SK-N-SH treated with all-trans-retinoic acid at 6 μM for 48 hours (cell line): Measurements from ENCODE around the gene RNU2-63P.

ENCODE experiments used
- ATAC-seq: fragments of 200-7000 bp; cut with Tn5 transposase; 3 replicates; pipeline ENCODE4 v1.9.1; 2020; ENCODE audit warnings: mild to moderate bottlenecking, moderate library complexity
- ARNTL ChIP-seq: fragments of 450-650 bp; formaldehyde crosslinking; IDR thresholded peaks from 2 replicates; pipeline ENCODE4 v1.5.0; 2020; ENCODE audit warnings: low read depth, mild to moderate bottlenecking, moderate library complexity, borderline replicate concordance
- BACH2 ChIP-seq: fragments of 250-450 bp; sonication (Bioruptor Pico); IDR thresholded peaks from 2 replicates; pipeline ENCODE4 v1.9.0; 2021; ENCODE audit warnings: mild to moderate bottlenecking, borderline replicate concordance
- CREB5 ChIP-seq: fragments of 250-450 bp; sonication (Bioruptor Pico); IDR thresholded peaks from 2 replicates; pipeline ENCODE4 v1.5.1; 2020; ENCODE audit warnings: low read depth, mild to moderate bottlenecking, moderate library complexity
- CSDC2 ChIP-seq: fragments of 250-450 bp; sonication (Bioruptor Pico); IDR thresholded peaks from 2 replicates; pipeline ENCODE4 v1.5.0; 2020; ENCODE audit warnings: mild to moderate bottlenecking, moderate library complexity
- CSRNP3 ChIP-seq: fragments of 250-450 bp; sonication (Bioruptor Pico); IDR thresholded peaks from 2 replicates; pipeline ENCODE4 v1.5.1; 2021; ENCODE audit warnings: mild to moderate bottlenecking, moderate library complexity
- ESRRG ChIP-seq: fragments of 250-450 bp; sonication (Bioruptor Pico); IDR thresholded peaks from 2 replicates; pipeline ENCODE4 v1.6.1; 2021; ENCODE audit warnings: mild to moderate bottlenecking
- GLIS3 ChIP-seq: fragments of 250-450 bp; sonication (Bioruptor Pico); IDR thresholded peaks from 2 replicates; pipeline ENCODE4 v1.5.0; 2020; ENCODE audit warnings: mild to moderate bottlenecking, moderate library complexity
- ISL1 ChIP-seq: fragments of 250-450 bp; sonication (Bioruptor Pico); IDR thresholded peaks from 2 replicates; pipeline ENCODE4 v2.1.2; 2022; ENCODE audit warnings: mild to moderate bottlenecking, moderate library complexity
- PATZ1 ChIP-seq: fragments of 250-450 bp; sonication (Bioruptor Pico); IDR thresholded peaks from 2 replicates; pipeline ENCODE4 v1.8.0; 2020; ENCODE audit warnings: mild to moderate bottlenecking, moderate library complexity, borderline replicate concordance
- POU6F1 ChIP-seq: fragments of 250-450 bp; sonication (Bioruptor Pico); IDR thresholded peaks from 2 replicates; pipeline ENCODE4 v1.8.0; 2021; ENCODE audit warnings: low read depth, mild to moderate bottlenecking, moderate library complexity, borderline replicate concordance
- PPARA ChIP-seq: fragments of 250-450 bp; sonication (Bioruptor Pico); IDR thresholded peaks from 2 replicates; pipeline ENCODE4 v1.5.0; 2020; ENCODE audit warnings: mild to moderate bottlenecking, borderline replicate concordance
- SNAI2 ChIP-seq: fragments of 250-450 bp; sonication (Bioruptor Pico); IDR thresholded peaks from 2 replicates; pipeline ENCODE4 v1.5.0; 2020; ENCODE audit warnings: mild to moderate bottlenecking, moderate library complexity
- TCF4 ChIP-seq: fragments of 250-450 bp; sonication (Bioruptor Pico); IDR thresholded peaks from 2 replicates; pipeline ENCODE4 v1.8.0; 2021; ENCODE audit warnings: mild to moderate bottlenecking, moderate library complexity, borderline replicate concordance
- TOX ChIP-seq: fragments of 250-450 bp; sonication (Bioruptor Pico); IDR thresholded peaks from 2 replicates; pipeline ENCODE4 v1.8.0; 2021; ENCODE audit warnings: mild to moderate bottlenecking, moderate library complexity, borderline replicate concordance
- TSHZ2 ChIP-seq: fragments of 250-450 bp; sonication (Bioruptor Pico); IDR thresholded peaks from 2 replicates; pipeline ENCODE4 v1.5.0; 2020; ENCODE audit warnings: mild to moderate bottlenecking, moderate library complexity
- ZC3H10 ChIP-seq: fragments of 250-450 bp; sonication (Bioruptor Pico); IDR thresholded peaks from 2 replicates; pipeline ENCODE4 v1.5.1; 2021; ENCODE audit warnings: mild to moderate bottlenecking, moderate library complexity
- ZFP3 ChIP-seq: fragments of 250-450 bp; sonication (Bioruptor Pico); IDR thresholded peaks from 2 replicates; pipeline ENCODE4 v1.5.0; 2020; ENCODE audit warnings: mild to moderate bottlenecking, moderate library complexity
- ZFP30 ChIP-seq: fragments of 450-650 bp; formaldehyde crosslinking; IDR thresholded peaks from 2 replicates; pipeline ENCODE4 v1.5.0; 2022; ENCODE audit warnings: mild to moderate bottlenecking, moderate library complexity
- ZNF565 ChIP-seq: fragments of 450-650 bp; formaldehyde crosslinking; conservative IDR thresholded peaks from 2 replicates; pipeline ENCODE4 v1.5.0; 2020; ENCODE audit warnings: low read depth, mild to moderate bottlenecking, moderate library complexity
- ZNF70 ChIP-seq: fragments of 450-650 bp; formaldehyde crosslinking; IDR thresholded peaks from 2 replicates; pipeline ENCODE4 v1.5.0; 2020; ENCODE audit warnings: mild to moderate bottlenecking, moderate library complexity
- ZNF8 ChIP-seq: fragments of 450-650 bp; formaldehyde crosslinking; IDR thresholded peaks from 2 replicates; pipeline ENCODE4 v1.5.0; 2020; ENCODE audit warnings: mild to moderate bottlenecking, moderate library complexity

The RNU2-63P gene

GRCh38 chr2:88036606-88037005, 20.3 kb upstream of the RNU2-63P start:
- TF ChIP-seq ARNTL (no peak), ZNF8 (CRISPR knock-in tag) (no peak), CSDC2 (CRISPR knock-in tag) (no peak), TCF4 (CRISPR knock-in tag) (no peak), ZNF70 (CRISPR knock-in tag) (no peak), ZNF565 (CRISPR knock-in tag) (no peak), PPARA (CRISPR knock-in tag) (no peak), PATZ1 (CRISPR knock-in tag) (no peak), TSHZ2 (CRISPR knock-in tag) (no peak), BACH2 (CRISPR knock-in tag) (no peak), ZFP30 (CRISPR knock-in tag) (no peak), ISL1 (CRISPR knock-in tag) (no peak), POU6F1 (CRISPR knock-in tag) (no peak), SNAI2 (CRISPR knock-in tag) (no peak), ESRRG (CRISPR knock-in tag) (no peak), CSRNP3 (no peak)
- ATAC-seq: no peak

GRCh38 chr2:88036182-88036581, 19.8 kb upstream of the RNU2-63P start:
- no peak for ATAC-seq
- TF ChIP-seq CSDC2 (CRISPR knock-in tag) (no peak), GLIS3 (no peak), ZNF8 (CRISPR knock-in tag) (no peak), CSRNP3 (no peak), ZC3H10 (no peak), ZFP3 (no peak), POU6F1 (CRISPR knock-in tag) (no peak), ZFP30 (CRISPR knock-in tag) (no peak), CREB5 (no peak), ZNF70 (CRISPR knock-in tag) (no peak), TOX (no peak)
